EH (cell line): ENCODE results near the gene ERC2.
A peak's percentile ranks its signal among the peaks of the same experiment; 100 is the strongest.

ENCODE experiments used
- DNase-seq: peaks from one replicate; pipeline ENCODE4 v3.0.0-alpha.2; 2015; ENCODE audit warnings: low read depth

The ERC2 gene

GRCh38 chr3:55746808-55747413 is 721.4 kb downstream of the ERC2 start:
- DNase-seq, result peak; percentile 40

- no peak for DNase-seq
Observed at GRCh38 chr3:55742832-55743136, 725.5 kb downstream of the ERC2 start.

GRCh38 chr3:55742022-55742831 is 726.0 kb downstream of the ERC2 start:
- peak; percentile 70 for DNase-seq

- DNase-seq, result no peak
Observed at GRCh38 chr3:55737186-55737585, 731.1 kb downstream of the ERC2 start.

GRCh38 chr3:55735976-55736375 is 732.3 kb downstream of the ERC2 start:
- peak; percentile 22 for DNase-seq

GRCh38 chr3:55731741-55732140 is 736.5 kb downstream of the ERC2 start:
- peak; percentile 7 for DNase-seq

GRCh38 chr3:55729546-55729945 is 738.7 kb downstream of the ERC2 start:
- DNase-seq, result no peak

GRCh38 chr3:55728461-55729100 is 739.7 kb downstream of the ERC2 start:
- no peak for DNase-seq

- DNase-seq, result no peak
Observed at GRCh38 chr3:55726501-55726775, 741.8 kb downstream of the ERC2 start.

- DNase-seq, result peak; percentile 53
Observed at GRCh38 chr3:55725681-55726500, 742.4 kb downstream of the ERC2 start.

GRCh38 chr3:55724821-55725220 is 743.4 kb downstream of the ERC2 start:
- DNase-seq, result peak; percentile 13

- no peak for DNase-seq
Observed at GRCh38 chr3:55724407-55724784, 743.9 kb downstream of the ERC2 start.

GRCh38 chr3:55723653-55724406 is 744.4 kb downstream of the ERC2 start:
- DNase-seq, result no peak

- peak; percentile 57 for DNase-seq
Observed at GRCh38 chr3:55721716-55722484, 746.4 kb downstream of the ERC2 start.

- peak; percentile 75 for DNase-seq
Observed at GRCh38 chr3:55720614-55721013, 747.7 kb downstream of the ERC2 start.

- DNase-seq, result peak; percentile 25
Observed at GRCh38 chr3:55719508-55719907, 748.8 kb downstream of the ERC2 start.

- DNase-seq, result no peak
Observed at GRCh38 chr3:55719006-55719405, 749.3 kb downstream of the ERC2 start.

- DNase-seq, result peak; percentile 92
Observed at GRCh38 chr3:55718521-55718921, 749.7 kb downstream of the ERC2 start.

GRCh38 chr3:55718074-55718473 is 750.2 kb downstream of the ERC2 start:
- peak; percentile 34 for DNase-seq

- DNase-seq, result no peak
Observed at GRCh38 chr3:55717481-55717880, 750.8 kb downstream of the ERC2 start.

- DNase-seq, result no peak
Observed at GRCh38 chr3:55716611-55717225, 751.5 kb downstream of the ERC2 start.
